ENCODE results near the gene CPA1.

CPA1 gene

DNA sequence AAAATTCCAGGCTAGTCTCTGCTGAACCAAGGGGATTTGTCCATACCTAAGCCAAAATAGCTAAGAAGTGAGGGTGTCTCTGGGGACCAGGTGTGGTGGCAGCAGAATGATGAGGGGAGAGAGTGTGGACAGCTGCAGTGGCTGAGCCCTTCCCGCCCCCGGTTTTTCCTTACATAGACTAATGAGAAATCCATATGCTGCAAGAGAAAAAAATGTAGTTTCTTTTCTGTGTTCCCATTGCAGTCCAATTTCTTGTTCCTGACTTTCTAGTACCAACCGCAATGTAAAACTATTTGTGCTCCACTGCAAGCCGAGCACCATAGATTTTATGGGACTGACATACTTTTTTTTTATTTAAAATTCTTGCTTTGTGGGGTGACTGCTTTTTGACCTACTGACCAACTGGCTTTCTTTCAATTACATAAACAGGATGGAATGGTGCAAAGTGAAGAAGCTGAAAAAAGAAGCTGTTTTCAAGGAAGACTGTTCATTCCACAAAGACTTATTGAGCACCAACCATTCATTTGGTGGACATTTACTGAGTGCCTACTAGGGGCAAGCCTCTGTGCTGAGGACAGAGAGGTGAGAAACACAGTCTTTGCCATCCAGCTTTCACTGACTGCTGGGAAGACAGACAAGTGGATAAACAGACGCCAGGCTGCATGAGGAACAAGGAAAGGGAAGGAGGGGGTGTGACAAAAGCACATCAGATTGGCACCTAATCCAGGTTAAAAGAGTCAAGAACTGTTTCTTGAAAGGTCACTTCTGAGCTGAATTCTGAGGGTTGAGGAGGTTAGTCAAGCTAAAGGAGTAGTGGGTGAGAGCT, 50.8 kb downstream of the CPA1 start:
- no peak for DNase-seq

DNA sequence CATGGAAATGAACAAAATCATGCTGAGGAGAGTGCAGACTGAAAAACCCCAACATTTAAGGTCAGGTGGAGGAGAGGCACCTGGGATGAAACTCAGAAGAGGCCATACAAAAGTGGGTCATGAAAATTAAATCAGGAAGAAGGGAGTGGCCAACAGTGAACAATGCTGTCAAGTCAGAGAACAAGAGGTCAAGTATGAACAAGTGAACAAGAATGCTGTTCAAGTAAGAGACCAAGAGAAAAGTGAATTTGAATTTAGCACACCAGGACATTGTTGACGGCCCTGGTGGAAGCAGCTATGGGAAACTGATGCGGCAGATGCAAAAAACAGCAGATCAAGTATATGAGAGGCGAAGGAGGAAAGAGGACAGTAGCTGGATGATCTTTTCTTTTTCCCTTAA, 52.6 kb downstream of the CPA1 start:
- no peak for DNase-seq

GRCh38 chr7:130433301-130433700, 53.0 kb downstream of the CPA1 start:
- no peak for DNase-seq

GRCh38 chr7:130435311-130435854, 55.1 kb downstream of the CPA1 start:
- DNase-seq, result no peak

GRCh38 chr7:130436253-130436652, 56.0 kb downstream of the CPA1 start:
- no peak for DNase-seq
